Endothelial cell (in vitro differentiated cells): ENCODE measurements around the gene KRT71. TPM values are rescaled to one million over a fixed set of nuclear protein-coding genes. Genes with fewer than 3 reads are reported as not detected.

Experiments used
- DNase-seq: peaks from one replicate; pipeline ENCODE4 v3.0.0; 2021; ENCODE audit warnings: low spot score
- H3K27ac Mint-ChIP-seq: one replicate; pipeline ENCODE4 v1.8.0; 2021; ENCODE audit warnings: mixed read lengths, inconsistent platforms; ENCODE audit not compliant: unreplicated experiment
- H3K27me3 Mint-ChIP-seq: one replicate; pipeline ENCODE4 v1.8.0; 2021; ENCODE audit warnings: mild to moderate bottlenecking, moderate library complexity, mixed read lengths, inconsistent platforms; ENCODE audit not compliant: unreplicated experiment
- H3K36me3 Mint-ChIP-seq: one replicate; pipeline ENCODE4 v1.8.0; 2021; ENCODE audit warnings: mild to moderate bottlenecking, low read depth, mixed read lengths, inconsistent platforms; ENCODE audit not compliant: unreplicated experiment
- H3K4me1 Mint-ChIP-seq: one replicate; pipeline ENCODE4 v1.8.0; 2021; ENCODE audit warnings: mild to moderate bottlenecking, mixed read lengths, inconsistent platforms; ENCODE audit not compliant: unreplicated experiment
- H3K4me3 Mint-ChIP-seq: one replicate; pipeline ENCODE4 v1.8.0; 2021; ENCODE audit warnings: mild to moderate bottlenecking, mixed read lengths, inconsistent platforms; ENCODE audit not compliant: unreplicated experiment
- H3K9me3 Mint-ChIP-seq: one replicate; pipeline ENCODE4 v1.8.0; 2021; ENCODE audit warnings: mixed read lengths, inconsistent platforms; ENCODE audit not compliant: unreplicated experiment
- total RNA-seq: library from RNA; stranded (reverse); fragmentation: NEBNext Ultra II Directional; extraction: Animal tissue kit (Norgen Biotek cat#: 25700); gene quantifications from one replicate; pipeline ENCODE4 v1.2.1, GENCODE V29; 2021; ENCODE audit not compliant: unreplicated experiment
- TF ChIP-seq, protein P1 (sequence below): fragments of 200-600 bp; sonication (generic); IDR thresholded peaks from one replicate; pipeline ENCODE4 v1.5.0; 2021; ENCODE audit warnings: antibody characterized with exemption; ENCODE audit not compliant: unreplicated experiment

Gene KRT71
- total RNA-seq, 1 donor from 2014 or later: not detected

DNA sequence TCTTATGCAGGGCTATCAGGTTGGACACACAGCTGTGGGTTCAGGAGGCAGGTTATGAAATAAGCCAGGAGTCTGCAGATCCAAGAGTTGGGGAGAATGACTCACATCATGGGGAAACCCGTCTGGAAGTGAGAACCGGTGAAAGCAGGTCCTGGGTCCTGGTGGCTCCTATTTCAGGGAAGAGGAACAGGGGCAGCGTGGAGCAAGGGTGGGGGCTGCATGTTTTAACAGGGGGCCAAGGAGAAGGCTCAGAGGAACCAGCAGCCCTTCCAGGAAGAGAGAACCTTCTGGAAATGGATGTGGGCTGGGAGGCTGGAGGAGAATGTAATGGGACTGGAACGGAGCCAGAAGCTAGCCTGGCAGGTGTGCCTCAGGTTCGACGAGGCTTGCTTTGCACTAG lies 28.5 kb upstream of the KRT71 start:
- H3K27ac Mint-ChIP-seq: no peak overlapping the region
- H3K36me3 Mint-ChIP-seq: no peaks in the 10 kb centered on the region
- no peaks in the 10 kb centered on the region for H3K9me3 Mint-ChIP-seq
- H3K4me3 Mint-ChIP-seq: no peak overlapping the region
- H3K4me1 Mint-ChIP-seq: peaks cover 9% of the 10 kb centered on the region
- peaks cover 2% of the 10 kb centered on the region for H3K27me3 Mint-ChIP-seq
- no peak for DNase-seq
- TF ChIP-seq, protein P1, sequence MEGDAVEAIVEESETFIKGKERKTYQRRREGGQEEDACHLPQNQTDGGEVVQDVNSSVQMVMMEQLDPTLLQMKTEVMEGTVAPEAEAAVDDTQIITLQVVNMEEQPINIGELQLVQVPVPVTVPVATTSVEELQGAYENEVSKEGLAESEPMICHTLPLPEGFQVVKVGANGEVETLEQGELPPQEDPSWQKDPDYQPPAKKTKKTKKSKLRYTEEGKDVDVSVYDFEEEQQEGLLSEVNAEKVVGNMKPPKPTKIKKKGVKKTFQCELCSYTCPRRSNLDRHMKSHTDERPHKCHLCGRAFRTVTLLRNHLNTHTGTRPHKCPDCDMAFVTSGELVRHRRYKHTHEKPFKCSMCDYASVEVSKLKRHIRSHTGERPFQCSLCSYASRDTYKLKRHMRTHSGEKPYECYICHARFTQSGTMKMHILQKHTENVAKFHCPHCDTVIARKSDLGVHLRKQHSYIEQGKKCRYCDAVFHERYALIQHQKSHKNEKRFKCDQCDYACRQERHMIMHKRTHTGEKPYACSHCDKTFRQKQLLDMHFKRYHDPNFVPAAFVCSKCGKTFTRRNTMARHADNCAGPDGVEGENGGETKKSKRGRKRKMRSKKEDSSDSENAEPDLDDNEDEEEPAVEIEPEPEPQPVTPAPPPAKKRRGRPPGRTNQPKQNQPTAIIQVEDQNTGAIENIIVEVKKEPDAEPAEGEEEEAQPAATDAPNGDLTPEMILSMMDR: no peak

DNA sequence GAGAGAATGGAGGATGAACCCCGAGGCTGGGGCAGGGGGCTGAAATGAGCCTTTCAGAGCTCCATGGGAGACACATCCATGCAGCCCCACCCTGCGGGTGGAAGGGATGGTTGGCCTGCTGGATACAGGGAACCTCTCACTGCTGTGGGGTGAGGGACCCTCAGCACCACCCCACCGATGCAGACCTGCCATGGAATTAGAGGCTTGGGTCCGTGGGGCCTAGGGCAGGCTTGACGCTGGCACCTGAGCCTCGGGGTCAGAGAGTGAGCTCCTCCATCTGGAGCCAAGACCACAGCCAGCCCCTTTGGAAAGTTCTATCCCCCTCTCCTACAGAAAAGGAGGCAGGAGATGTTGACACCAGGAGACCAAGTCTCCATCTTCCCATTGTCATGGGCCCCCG lies 28.1 kb upstream of the KRT71 start:
- Mint-ChIP-seq H3K4me3 (no peak overlapping the region), H3K9me3 (no peaks in the 10 kb centered on the region), H3K36me3 (no peaks in the 10 kb centered on the region), H3K27ac (no peak overlapping the region), H3K27me3 (peaks cover 2% of the 10 kb centered on the region), H3K4me1 (peaks cover 9% of the 10 kb centered on the region)
- DNase-seq: no peak
- TF ChIP-seq, protein P1: no peak

DNA sequence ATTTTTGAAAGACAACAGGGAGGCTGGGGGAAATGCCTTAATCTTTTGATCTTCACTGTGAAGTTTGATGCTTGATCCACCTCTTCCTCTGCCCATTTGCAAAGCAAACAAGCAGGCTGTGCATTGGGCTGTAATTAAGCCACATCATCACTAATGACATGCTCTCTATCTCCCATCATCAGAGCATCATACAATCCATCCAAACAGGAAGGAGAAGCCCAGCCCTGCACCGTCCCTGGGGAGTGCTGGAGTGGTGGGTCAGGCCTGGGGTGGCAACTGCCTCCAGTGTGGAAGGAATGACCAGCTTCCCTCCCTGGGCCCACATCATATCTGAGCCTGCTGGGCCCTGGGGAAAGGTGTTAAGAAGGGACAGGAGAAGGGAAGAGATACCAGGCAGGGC lies 27.6 kb upstream of the KRT71 start:
- DNase-seq: no peak
- H3K4me3 Mint-ChIP-seq: no peak overlapping the region
- H3K9me3 Mint-ChIP-seq: no peaks in the 10 kb centered on the region
- peaks cover 2% of the 10 kb centered on the region for H3K27me3 Mint-ChIP-seq
- TF ChIP-seq, protein P1: no peak
- H3K4me1 Mint-ChIP-seq: peaks cover 9% of the 10 kb centered on the region
- no peak overlapping the region for H3K27ac Mint-ChIP-seq
- H3K36me3 Mint-ChIP-seq: no peaks in the 10 kb centered on the region

GRCh38 chr12:52579468-52580465 lies 26.8 kb upstream of the KRT71 start:
- TF ChIP-seq, protein P1: no peak
- peaks cover 9% of the 10 kb centered on the region for H3K4me1 Mint-ChIP-seq
- H3K27ac Mint-ChIP-seq: no peak overlapping the region
- peaks cover 2% of the 10 kb centered on the region for H3K27me3 Mint-ChIP-seq
- no peaks in the 10 kb centered on the region for H3K36me3 Mint-ChIP-seq
- no peaks in the 10 kb centered on the region for H3K9me3 Mint-ChIP-seq
- no peak for DNase-seq
- H3K4me3 Mint-ChIP-seq: no peak overlapping the region

GRCh38 chr12:52578469-52578868 lies 25.5 kb upstream of the KRT71 start:
- H3K27me3 Mint-ChIP-seq: peaks cover 2% of the 10 kb centered on the region
- peaks cover 9% of the 10 kb centered on the region for H3K4me1 Mint-ChIP-seq
- H3K9me3 Mint-ChIP-seq: no peaks in the 10 kb centered on the region
- DNase-seq: no peak
- TF ChIP-seq, protein P1: no peak
- H3K4me3 Mint-ChIP-seq: no peak overlapping the region
- H3K36me3 Mint-ChIP-seq: no peaks in the 10 kb centered on the region
- no peak overlapping the region for H3K27ac Mint-ChIP-seq
